GM19240 (cell line): ENCODE data around the gene MARS2.
"Not testable (repeated sequence)": the region's sequence is repeated elsewhere in the genome, so short reads cannot be mapped to it uniquely, and the experiment has no call there.

Experiments
- DNase-seq: peaks from one replicate; pipeline ENCODE4 v3.0.0; 2011; ENCODE audit warnings: low spot score; ENCODE audit not compliant: insufficient read length

MARS2 gene

GRCh38 chr2:197705912-197706838 is 1.0 kb downstream of the MARS2 start:
- no peak for DNase-seq

- DNase-seq: no peak
These were observed 1.7 kb downstream of the MARS2 start for GRCh38 chr2:197706839-197707207.

GRCh38 chr2:197707316-197708213 is 2.4 kb downstream of the MARS2 start:
- no peak for DNase-seq

GRCh38 chr2:197708331-197708730 is 3.2 kb downstream of the MARS2 start:
- no peak for DNase-seq

- DNase-seq: not testable (repeated sequence)
These were observed 4.0 kb downstream of the MARS2 start for GRCh38 chr2:197709140-197709539.

- DNase-seq: peak; percentile 48
These were observed 5.4 kb downstream of the MARS2 start for GRCh38 chr2:197710424-197711042.

GRCh38 chr2:197711578-197711977 is 6.4 kb downstream of the MARS2 start:
- DNase-seq: no peak

- no peak for DNase-seq
These were observed 8.1 kb downstream of the MARS2 start for GRCh38 chr2:197713271-197713670.

- no peak for DNase-seq
These were observed 12.7 kb downstream of the MARS2 start for GRCh38 chr2:197717863-197718262.

- no peak for DNase-seq
These were observed 21.8 kb downstream of the MARS2 start for GRCh38 chr2:197727011-197727410.

- not testable (repeated sequence) for DNase-seq
These were observed 23.7 kb downstream of the MARS2 start for GRCh38 chr2:197728555-197729544.

GRCh38 chr2:197740200-197740599 is 35.0 kb downstream of the MARS2 start:
- DNase-seq: no peak
